Stimulated activated CD8-positive, alpha-beta memory T cell treated with anti-CD3 and anti-CD28 coated beads, Interleukin-4, amount 100 ng/mL, for 1 hour (primary cell): ENCODE data around the gene FRMD5.

Source experiments
- DNase-seq, 2 donors: peaks; one replicate each; pipeline ENCODE4 v3.0.0-alpha.2; 2020; ENCODE audit warnings: low read depth in 2 of 2, low spot score in 1 of 2

Gene FRMD5

DNA sequence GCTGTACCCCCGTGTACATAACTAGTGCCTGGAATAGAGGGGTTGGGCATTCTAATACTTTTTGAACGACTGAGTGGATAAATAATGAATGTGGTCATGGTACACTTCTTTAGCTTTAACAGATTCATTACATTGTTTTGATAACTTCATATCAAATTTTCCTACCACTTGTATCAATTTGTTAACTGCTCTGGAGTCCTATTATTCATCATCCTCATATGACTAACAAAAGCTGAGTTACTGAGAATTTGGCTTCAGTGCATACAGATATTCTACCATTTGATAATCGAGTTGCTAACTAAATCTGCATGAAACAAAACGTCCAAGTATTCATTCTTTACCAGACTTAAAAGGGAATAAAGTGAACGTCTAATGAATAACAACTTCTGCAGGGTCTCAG is 31.7 kb downstream of the FRMD5 start:
- DNase-seq = no peak

DNA sequence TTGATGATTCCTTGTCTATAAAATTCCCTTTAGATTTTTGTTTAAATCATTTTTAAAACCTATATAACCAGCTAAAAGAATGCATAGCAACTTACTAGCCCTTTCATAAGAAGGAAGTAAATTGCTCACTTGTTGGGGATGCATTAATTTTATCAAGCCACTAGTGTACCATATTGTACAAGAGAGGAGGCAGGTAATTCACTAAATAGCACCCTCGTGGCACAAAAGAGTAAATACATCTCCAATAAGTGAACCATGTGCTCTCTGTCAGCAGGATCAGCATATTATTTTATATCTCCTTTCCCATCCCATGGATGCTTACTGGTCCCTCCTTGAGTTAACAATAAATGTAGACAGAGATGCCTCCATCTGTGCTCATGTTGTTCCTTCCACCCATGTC is 34.3 kb downstream of the FRMD5 start:
- no peak for DNase-seq

- DNase-seq = no peak
Measured at GRCh38 chr15:44159492-44159891, 35.6 kb downstream of the FRMD5 start.

- DNase-seq = no peak
Measured at GRCh38 chr15:44158111-44158510, 37.0 kb downstream of the FRMD5 start.

DNA sequence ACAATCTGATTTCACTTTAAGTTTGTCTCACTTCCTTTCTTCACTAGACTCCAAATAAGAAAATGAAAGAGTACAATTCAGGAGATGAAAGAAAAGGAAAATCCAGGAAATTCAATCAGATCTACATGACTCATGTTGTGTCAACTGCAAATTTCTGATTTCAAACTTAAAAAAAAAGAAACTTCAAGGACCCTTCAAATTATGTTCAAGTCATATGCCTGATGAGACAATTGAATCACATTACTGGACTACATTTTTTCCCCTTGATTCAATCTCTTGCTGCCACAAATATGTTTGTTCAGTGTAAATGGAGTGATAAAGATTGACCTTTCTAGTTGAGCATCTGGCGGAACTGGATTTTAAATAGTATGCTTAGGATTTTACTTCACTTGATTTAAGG is 37.4 kb downstream of the FRMD5 start:
- DNase-seq = no peak

GRCh38 chr15:44153352-44153751 is 41.7 kb downstream of the FRMD5 start:
- no peak for DNase-seq

GRCh38 chr15:44149224-44149623 is 45.8 kb downstream of the FRMD5 start:
- DNase-seq = no peak

DNA sequence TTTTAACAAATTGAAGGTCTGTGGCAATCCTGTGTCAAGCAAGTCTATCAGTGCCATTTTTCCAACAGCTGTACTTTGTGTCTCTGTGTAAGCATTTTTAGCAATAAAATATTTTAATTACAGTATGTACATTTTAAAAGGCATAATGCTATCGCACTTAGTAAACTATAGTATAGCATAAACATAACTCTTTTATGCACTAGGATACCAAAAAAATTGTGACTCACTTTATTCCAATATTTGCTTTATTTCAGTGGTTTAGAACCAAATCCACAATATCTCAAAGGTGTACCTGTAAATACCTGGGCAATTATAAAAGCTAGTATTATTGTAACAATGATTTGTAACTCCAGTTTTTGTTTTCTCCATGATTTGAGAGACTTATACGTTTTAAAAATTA is 46.5 kb downstream of the FRMD5 start:
- DNase-seq = no peak

- no peak for DNase-seq
Measured at GRCh38 chr15:44147636-44148035, 47.4 kb downstream of the FRMD5 start.

- DNase-seq = no peak
Measured at GRCh38 chr15:44145495-44145894, 49.6 kb downstream of the FRMD5 start.

DNA sequence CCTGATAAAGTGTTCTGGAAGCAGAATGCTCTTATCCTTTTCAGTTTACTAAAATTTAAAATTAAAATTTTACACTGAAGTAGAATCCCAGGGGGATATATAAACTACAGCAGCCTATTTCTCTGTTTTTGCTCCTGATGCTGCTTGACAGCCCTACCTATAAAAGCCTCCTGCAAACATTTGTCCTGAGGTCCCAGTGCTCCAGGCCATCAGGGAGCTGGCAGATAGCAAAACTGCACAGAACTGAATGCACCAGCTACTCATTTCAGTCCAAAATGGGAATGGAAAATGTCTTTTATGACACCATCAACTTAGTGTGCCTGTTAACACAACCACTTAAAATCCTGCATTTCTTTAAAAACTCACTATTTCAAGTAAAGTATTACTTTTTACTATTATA is 50.1 kb downstream of the FRMD5 start:
- no peak for DNase-seq

- DNase-seq = no peak
Measured at GRCh38 chr15:44144184-44144583, 50.9 kb downstream of the FRMD5 start.

- no peak for DNase-seq
Measured at GRCh38 chr15:44137750-44138149, 57.3 kb downstream of the FRMD5 start.

GRCh38 chr15:44136991-44137477 is 58.0 kb downstream of the FRMD5 start:
- DNase-seq = no peak

- DNase-seq = no peak
Measured at GRCh38 chr15:44132057-44132456, 63.0 kb downstream of the FRMD5 start.

- DNase-seq = no peak
Measured at GRCh38 chr15:44130778-44131177, 64.3 kb downstream of the FRMD5 start.

GRCh38 chr15:44129911-44130310 is 65.2 kb downstream of the FRMD5 start:
- no peak for DNase-seq

- DNase-seq = no peak
Measured at GRCh38 chr15:44128443-44128842, 66.6 kb downstream of the FRMD5 start.

GRCh38 chr15:44125879-44126278 is 69.2 kb downstream of the FRMD5 start:
- DNase-seq = no peak

DNA sequence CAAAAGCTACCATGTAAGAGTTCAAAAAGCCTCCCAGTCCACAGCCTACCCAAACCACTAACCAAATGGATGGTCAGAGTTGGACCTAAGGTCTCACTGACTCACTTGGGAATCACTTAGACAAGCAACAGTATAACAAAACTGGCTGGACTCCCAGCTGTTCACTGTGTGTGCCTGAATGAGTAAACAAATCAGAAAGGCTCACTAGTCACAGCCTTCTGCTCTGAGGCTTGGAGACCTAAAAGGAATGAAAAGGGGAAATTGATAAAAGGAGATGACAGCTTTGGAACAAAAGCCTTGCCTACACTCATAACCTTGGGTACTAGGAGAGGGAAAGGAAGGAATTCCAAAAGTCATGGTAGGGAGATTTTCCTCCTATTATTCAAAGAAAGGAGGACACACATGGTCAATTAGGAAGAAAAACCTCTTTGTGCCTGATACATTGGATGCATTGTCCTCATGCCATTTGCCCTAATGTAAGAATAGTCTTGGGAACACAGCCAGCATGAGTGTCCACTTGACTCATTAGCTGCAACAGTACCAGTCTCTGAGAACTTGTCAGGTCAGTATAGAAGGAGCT is 92.3 kb downstream of the FRMD5 start:
- DNase-seq = no peak

GRCh38 chr15:44101944-44102343 is 93.1 kb downstream of the FRMD5 start:
- no peak for DNase-seq

GRCh38 chr15:44101286-44101685 is 93.8 kb downstream of the FRMD5 start:
- no peak for DNase-seq

DNA sequence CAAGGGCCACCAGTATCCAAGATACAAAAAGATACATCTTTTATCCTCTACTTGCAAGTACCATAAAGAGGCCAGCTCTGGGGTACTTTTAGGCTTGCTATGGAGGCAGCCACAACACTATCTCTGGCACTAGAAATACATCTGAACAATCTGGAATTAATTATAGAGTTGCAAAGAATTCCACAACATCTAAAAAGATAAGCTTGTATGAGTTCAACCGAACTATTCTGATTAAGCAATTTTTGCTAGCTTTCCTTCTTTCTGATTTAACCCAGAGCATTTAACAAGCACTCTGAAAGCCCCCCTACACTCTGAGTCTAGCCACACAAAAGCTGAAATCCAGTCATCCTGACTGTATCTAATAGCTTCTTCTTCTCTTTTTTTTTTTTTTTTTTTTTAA is 95.4 kb downstream of the FRMD5 start:
- DNase-seq = no peak

- no peak for DNase-seq
Measured at GRCh38 chr15:44097552-44097951, 97.5 kb downstream of the FRMD5 start.
